HG02973 (cell line): ENCODE measurements around the gene SRGAP1.
"Not testable (repeated sequence)": the region's sequence is repeated elsewhere in the genome, so short reads cannot be mapped to it uniquely, and the experiment has no call there.

Source experiments
- ATAC-seq: cut with Tn5 transposase; IDR thresholded peaks from one replicate; pipeline ENCODE4 v1.9.1; 2021; ENCODE audit warnings: moderate library complexity; ENCODE audit not compliant: unreplicated experiment

Gene SRGAP1

DNA sequence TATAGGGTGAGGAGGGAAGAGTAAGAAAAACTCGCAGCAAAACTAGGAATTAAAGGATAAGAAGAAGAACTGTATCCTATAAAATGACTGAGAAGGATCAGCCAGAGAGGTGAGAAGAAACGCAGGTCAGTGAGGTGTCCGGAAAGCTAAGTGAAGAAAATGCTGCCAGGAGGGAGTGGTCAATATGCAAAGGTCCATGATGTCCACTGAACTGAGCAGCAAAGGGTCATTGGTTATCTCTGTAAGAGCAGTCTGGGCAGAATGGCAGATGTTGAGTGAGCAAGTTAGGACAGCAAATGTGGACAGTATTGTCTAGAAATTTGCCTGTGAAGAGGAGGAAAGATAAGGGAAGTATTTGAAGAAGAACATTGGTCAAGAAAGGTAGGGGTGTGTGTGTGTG is 155.4 kb downstream of the SRGAP1 start:
- ATAC-seq: no peak

DNA sequence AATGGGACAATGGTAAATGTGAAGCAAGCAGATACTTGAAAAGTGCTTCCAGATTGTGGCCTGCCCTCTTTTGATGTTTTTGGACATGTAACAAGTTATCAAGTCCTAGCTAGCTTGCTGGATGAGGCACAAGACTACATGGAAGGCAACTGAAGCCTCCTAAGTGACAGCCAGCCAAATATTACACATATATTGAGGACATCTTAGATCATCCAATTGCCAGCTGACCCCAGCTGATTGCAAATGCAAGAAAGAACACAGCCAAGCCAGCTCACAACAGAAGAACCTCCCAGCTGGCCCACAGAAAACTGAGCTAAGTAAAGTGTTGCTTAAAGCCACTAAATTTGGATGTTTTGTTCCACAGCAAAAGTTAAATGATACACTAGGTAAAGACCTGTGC is 156.9 kb downstream of the SRGAP1 start:
- ATAC-seq: no peak

DNA sequence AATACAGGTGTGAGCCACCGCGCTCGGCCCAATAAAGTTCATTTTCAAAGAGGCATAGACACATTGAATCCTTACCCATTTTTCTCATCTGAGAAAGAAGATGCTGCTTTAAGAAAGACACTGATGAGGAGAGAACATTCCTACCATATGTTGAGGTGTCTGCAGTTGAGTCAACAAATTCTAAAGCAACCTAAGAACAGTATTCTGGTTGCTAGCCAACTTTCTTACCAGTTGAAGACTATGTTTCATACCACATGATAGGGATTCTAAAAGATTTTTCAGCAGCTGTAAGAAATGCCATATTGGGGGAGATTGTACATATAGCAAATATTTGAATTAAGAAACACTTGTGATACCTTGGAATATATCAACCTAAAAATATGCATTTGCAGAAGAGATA is 160.1 kb downstream of the SRGAP1 start:
- no peak for ATAC-seq

GRCh38 chr12:64006211-64006825 is 161.8 kb downstream of the SRGAP1 start:
- ATAC-seq: no peak

DNA sequence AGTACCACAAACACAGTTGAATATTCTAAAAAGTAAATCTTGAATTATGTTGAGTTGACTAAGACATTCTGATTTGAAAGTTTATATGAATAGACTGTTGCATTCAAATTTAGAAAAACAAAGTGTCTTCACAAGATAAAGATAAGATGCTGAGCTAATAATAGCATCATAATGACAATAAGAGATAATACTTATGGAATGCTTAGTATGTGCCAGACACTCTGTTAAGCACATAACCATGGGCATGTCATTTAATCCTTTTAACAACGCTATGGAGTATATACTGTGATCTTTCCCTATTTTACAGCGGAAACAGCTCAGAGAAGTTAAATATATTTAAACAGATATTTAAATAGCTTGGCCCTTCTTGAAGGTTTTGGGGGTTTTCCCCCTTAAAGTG is 163.4 kb downstream of the SRGAP1 start:
- ATAC-seq: no peak

GRCh38 chr12:64008596-64008995 is 164.1 kb downstream of the SRGAP1 start:
- ATAC-seq: no peak

GRCh38 chr12:64009321-64010068 is 165.0 kb downstream of the SRGAP1 start:
- ATAC-seq: peak; percentile 48

GRCh38 chr12:64010069-64010686 is 165.7 kb downstream of the SRGAP1 start:
- peak; percentile 91 for ATAC-seq

- ATAC-seq: no peak
These were observed 172.0 kb downstream of the SRGAP1 start for GRCh38 chr12:64016521-64016920.

GRCh38 chr12:64018116-64018515 is 173.6 kb downstream of the SRGAP1 start:
- not testable (repeated sequence) for ATAC-seq

GRCh38 chr12:64018524-64018923 is 174.0 kb downstream of the SRGAP1 start:
- ATAC-seq: no peak

GRCh38 chr12:64019101-64019500 is 174.6 kb downstream of the SRGAP1 start:
- ATAC-seq: no peak

- no peak for ATAC-seq
These were observed 175.2 kb downstream of the SRGAP1 start for GRCh38 chr12:64019654-64020053.

GRCh38 chr12:64025174-64025958 is 180.9 kb downstream of the SRGAP1 start:
- ATAC-seq: no peak

DNA sequence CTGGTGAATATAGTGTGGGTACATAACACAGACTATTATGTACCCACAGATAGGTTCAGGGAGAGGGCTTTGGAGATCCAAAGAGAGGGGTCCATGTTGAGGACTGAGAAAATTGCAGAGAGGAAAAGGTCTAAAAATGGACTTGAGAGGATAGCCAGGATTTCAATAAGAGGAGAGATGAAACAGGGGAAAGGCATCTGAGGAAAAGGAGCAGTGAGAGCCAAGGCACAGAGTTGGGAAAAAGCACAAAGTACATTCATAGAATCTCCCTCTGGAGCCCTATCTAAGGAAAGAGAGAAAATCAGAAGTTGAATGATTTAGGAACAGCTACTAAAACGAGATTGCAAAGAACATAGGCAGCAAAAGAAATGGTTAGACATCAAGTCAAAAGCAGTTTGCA is 182.8 kb downstream of the SRGAP1 start:
- ATAC-seq: no peak

DNA sequence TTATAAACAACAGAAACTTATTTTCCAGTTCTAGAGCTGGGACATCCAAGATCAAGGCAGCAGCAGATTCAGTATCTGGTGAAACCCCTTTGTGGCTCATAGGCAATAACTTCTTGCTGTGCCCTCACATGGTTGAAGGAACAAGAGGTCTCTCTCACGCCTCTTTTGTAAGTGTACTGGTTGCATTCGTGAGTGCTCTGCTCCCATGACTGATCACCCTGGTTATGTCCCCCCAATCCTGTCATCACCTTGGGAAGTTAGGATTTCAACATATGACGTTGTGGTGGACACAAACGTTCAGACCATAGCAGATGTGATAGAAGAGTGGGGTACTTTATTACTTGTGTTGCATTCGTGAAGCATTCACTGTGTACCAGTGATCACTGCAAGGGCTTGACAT is 184.0 kb downstream of the SRGAP1 start:
- no peak for ATAC-seq

- no peak for ATAC-seq
These were observed 184.7 kb downstream of the SRGAP1 start for GRCh38 chr12:64029013-64029857.

DNA sequence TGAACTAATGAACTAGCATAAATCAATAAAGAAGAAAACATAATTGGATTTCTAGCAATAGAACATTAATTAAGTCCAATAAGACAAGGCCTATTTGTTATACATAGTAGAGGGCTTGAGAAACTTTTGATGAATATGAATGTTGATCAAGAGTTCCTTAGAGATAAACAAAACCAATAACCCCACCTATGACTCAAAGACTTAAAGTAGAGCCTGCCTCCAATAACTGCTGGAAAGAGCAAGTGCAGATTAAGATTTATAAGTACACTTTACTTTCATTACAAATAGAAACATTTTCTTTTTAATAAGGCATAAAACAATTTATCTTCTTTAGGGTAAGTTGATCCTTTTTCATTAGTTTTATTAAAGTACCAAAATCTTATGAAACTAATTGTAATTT is 185.7 kb downstream of the SRGAP1 start:
- no peak for ATAC-seq

GRCh38 chr12:64034056-64034455 is 189.6 kb downstream of the SRGAP1 start:
- ATAC-seq: not testable (repeated sequence)

GRCh38 chr12:64034901-64035576 is 190.5 kb downstream of the SRGAP1 start:
- no peak for ATAC-seq
